Endodermal cell (in vitro differentiated cells): Measurements from ENCODE around the gene VSTM2B. TPM values are rescaled to one million over a fixed set of nuclear protein-coding genes. Genes with fewer than 3 reads are reported as not detected.

Experiments
- DNase-seq: peaks from one replicate; pipeline ENCODE4 v3.0.0-alpha.2; 2017
- H3K27ac ChIP-seq: 2 replicates; pipeline ENCODE4 v1.5.1; 2013; ENCODE audit warnings: mild to moderate bottlenecking, low read depth, low read length, moderate library complexity
- H3K27me3 ChIP-seq: 2 replicates; pipeline ENCODE4 v1.6.1; 2013; ENCODE audit warnings: mild to moderate bottlenecking, low read length, moderate library complexity; ENCODE audit not compliant: insufficient read depth, control insufficient read depth, poor library complexity, severe bottlenecking
- H3K36me3 ChIP-seq: 2 replicates; pipeline ENCODE4 v1.7.0; 2013; ENCODE audit warnings: mild to moderate bottlenecking, low read length, moderate library complexity; ENCODE audit not compliant: control insufficient read depth, insufficient read depth
- H3K4me1 ChIP-seq: one replicate; pipeline ENCODE4 v1.7.0; 2013; ENCODE audit warnings: low read length; ENCODE audit not compliant: control insufficient read depth, insufficient read depth
- H3K4me3 ChIP-seq: 2 replicates; pipeline ENCODE4 v1.5.1; 2013; ENCODE audit warnings: mild to moderate bottlenecking, low read length, moderate library complexity
- H3K9ac ChIP-seq: 2 replicates; pipeline ENCODE4 v1.6.1; 2013; ENCODE audit warnings: mild to moderate bottlenecking, low read length, moderate library complexity; ENCODE audit not compliant: poor library complexity, severe bottlenecking; ENCODE audit errors: extremely low read depth
- H3K9me3 ChIP-seq: 2 replicates; pipeline ENCODE4 v1.6.1; 2013; ENCODE audit warnings: mild to moderate bottlenecking, low read length, moderate library complexity; ENCODE audit not compliant: control insufficient read depth
- H3K27ac Mint-ChIP-seq: 2 replicates; pipeline ENCODE4 v1.8.0; 2020; ENCODE audit warnings: mixed read lengths
- H3K27me3 Mint-ChIP-seq: 2 replicates; pipeline ENCODE4 v1.8.0; 2021; ENCODE audit warnings: mild to moderate bottlenecking, mixed read lengths; ENCODE audit not compliant: insufficient read depth
- H3K36me3 Mint-ChIP-seq: 2 replicates; pipeline ENCODE4 v1.8.0; 2020; ENCODE audit warnings: low read depth, mixed read lengths
- H3K4me1 Mint-ChIP-seq: 2 replicates; pipeline ENCODE4 v1.8.0; 2020; ENCODE audit warnings: mixed read lengths
- H3K4me3 Mint-ChIP-seq: 2 replicates; pipeline ENCODE4 v1.8.0; 2020; ENCODE audit warnings: mild to moderate bottlenecking, moderate library complexity, mixed read lengths
- H3K9me3 Mint-ChIP-seq: 2 replicates; pipeline ENCODE4 v1.8.0; 2020; ENCODE audit warnings: mild to moderate bottlenecking, mixed read lengths
- CTCF ChIP-seq: fragments of 200-600 bp; sonication (generic); conservative IDR thresholded peaks from 2 replicates; pipeline ENCODE4 v1.5.0; 2021; ENCODE audit warnings: antibody characterized with exemption, mild to moderate bottlenecking
- WGBS, 2 experiments: methylation state at CpG; one replicate each; pipeline versions ENCODE4 v1.1.5 to v1.1.7; 2013; ENCODE audit warnings: missing lambda C conversion rate in 2 of 2, mixed read lengths in 1 of 2; ENCODE audit not compliant: insufficient coverage in 1 of 2, insufficient read length in 1 of 2; 5-methylcytosine and 5-hydroxymethylcytosine counted together
- total RNA-seq, 2 donors: library from RNA; stranded (reverse); fragmentation: NEBNext Ultra II Directional in 1 of 2; extraction: Animal tissue kit (Norgen Biotek cat#: 25700) in 1 of 2; gene quantifications; 2 replicates in 1 of 2; 3 replicates in 1 of 2; pipeline ENCODE4 v1.2.1, GENCODE V29; 2021

The VSTM2B gene
- total RNA-seq, 2 donors from 2014 or later = 0.18 TPM; not detected in 1

GRCh38 chr19:29596080-29596727, 70.4 kb downstream of the VSTM2B start:
- TF ChIP-seq CTCF = no peak

GRCh38 chr19:29596885-29597525, 71.2 kb downstream of the VSTM2B start:
- Mint-ChIP-seq H3K27me3 (peaks cover 35% of the 10 kb centered on the region), H3K36me3 (no peaks in the 10 kb centered on the region), H3K4me3 (no peak overlapping the region), H3K27ac (no peak overlapping the region), H3K4me1 (peaks cover 14% of the 10 kb centered on the region), H3K9me3 (no peaks in the 10 kb centered on the region)
- Histone ChIP-seq H3K4me1 (no peaks in the 10 kb centered on the region), H3K9ac (no peak overlapping the region), H3K27ac (no peak overlapping the region), H3K36me3 (no peaks in the 10 kb centered on the region), H3K9me3 (no peaks in the 10 kb centered on the region), H3K27me3 (peaks cover 5% of the 10 kb centered on the region), H3K4me3 (no peak overlapping the region)
- DNase-seq = peak; percentile 60
- TF ChIP-seq CTCF = peak; percentile 78
- 23 to 58% methylated on average over 5 to 9 of the region's 9 CpGs for WGBS, 2 experiments

More at GRCh38 chr19:29596080-29596727, 70.4 kb downstream of the VSTM2B start:
- Histone ChIP-seq H3K9me3 (no peaks in the 10 kb centered on the region), H3K27ac (no peak overlapping the region), H3K4me1 (no peaks in the 10 kb centered on the region), H3K9ac (no peak overlapping the region), H3K36me3 (no peaks in the 10 kb centered on the region), H3K27me3 (peaks cover 13% of the 10 kb centered on the region), H3K4me3 (no peak overlapping the region)
- 14 to 33% methylated on average over 9 to 10 of the region's 10 CpGs for WGBS, 2 experiments
- H3K36me3 Mint-ChIP-seq = no peaks in the 10 kb centered on the region
- no peak overlapping the region for H3K27ac Mint-ChIP-seq
- peaks cover 43% of the 10 kb centered on the region for H3K27me3 Mint-ChIP-seq
- peaks cover 14% of the 10 kb centered on the region for H3K4me1 Mint-ChIP-seq
- no peak for DNase-seq
- H3K4me3 Mint-ChIP-seq = no peak overlapping the region
- H3K9me3 Mint-ChIP-seq = no peaks in the 10 kb centered on the region

GRCh38 chr19:29598036-29598435, 72.2 kb downstream of the VSTM2B start:
- Histone ChIP-seq H3K36me3 (no peaks in the 10 kb centered on the region), H3K9ac (no peak overlapping the region), H3K27ac (no peak overlapping the region), H3K27me3 (no peaks in the 10 kb centered on the region), H3K4me3 (no peak overlapping the region), H3K9me3 (no peaks in the 10 kb centered on the region), H3K4me1 (no peaks in the 10 kb centered on the region)
- Mint-ChIP-seq H3K9me3 (no peaks in the 10 kb centered on the region), H3K27me3 (peaks cover 24% of the 10 kb centered on the region), H3K27ac (no peak overlapping the region), H3K4me3 (no peak overlapping the region), H3K36me3 (no peaks in the 10 kb centered on the region), H3K4me1 (peaks cover 14% of the 10 kb centered on the region)
- 85 to 100% methylated on average over 3 to 7 of the region's 7 CpGs for whole genome bisulfite sequencing, 2 experiments
- no peak for DNase-seq
- no peak for TF ChIP-seq CTCF
